HFFc6 (cell line): ENCODE results near the gene BACE2. TPM values are rescaled to one million over a fixed set of nuclear protein-coding genes. Genes with fewer than 3 reads are reported as not detected.

ENCODE experiments used
- DNase-seq: peaks from one replicate; pipeline ENCODE4 v3.0.0-alpha.2; 2018
- H3K27ac Mint-ChIP-seq: 2 replicates; pipeline ENCODE4 v1.8.0; 2020; ENCODE audit warnings: mild to moderate bottlenecking, mixed read lengths
- H3K27me3 Mint-ChIP-seq: 2 replicates; pipeline ENCODE4 v1.8.0; 2021; ENCODE audit warnings: mild to moderate bottlenecking, moderate library complexity, mixed read lengths; ENCODE audit not compliant: insufficient read depth
- H3K36me3 Mint-ChIP-seq: 2 replicates; pipeline ENCODE4 v1.8.0; 2021; ENCODE audit warnings: low read depth, mixed read lengths
- H3K4me1 Mint-ChIP-seq: 2 replicates; pipeline ENCODE4 v1.8.0; 2020; ENCODE audit warnings: low read depth, mixed read lengths
- H3K4me3 Mint-ChIP-seq: 2 replicates; pipeline ENCODE4 v1.8.0; 2020; ENCODE audit warnings: mild to moderate bottlenecking, moderate library complexity, mixed read lengths
- H3K9me3 Mint-ChIP-seq: 2 replicates; pipeline ENCODE4 v1.8.0; 2020; ENCODE audit warnings: mild to moderate bottlenecking, mixed read lengths
- CTCF ChIP-seq: fragments of 200-600 bp; sonication (generic); IDR thresholded peaks from 2 replicates; pipeline ENCODE4 v1.5.0; 2021; ENCODE audit warnings: antibody characterized with exemption, mild to moderate bottlenecking
- total RNA-seq, 6 experiments: library from RNA; stranded (reverse); fragmentation: NEBNext Ultra II Directional; extraction: Animal tissue kit (Norgen Biotek cat#: 25700); gene quantifications; 2 replicates in 1 of 6; 3 replicates in 5 of 6; pipeline ENCODE4 v1.2.3, GENCODE V29; 2021

BACE2 gene
- total RNA-seq, 6 experiments from 2014 or later = 2.8 to 13.2 (median 3.8) TPM

- Mint-ChIP-seq H3K27me3 (peaks cover 4% of the 10 kb centered on the region), H3K4me1 (no peaks in the 10 kb centered on the region)
- DNase-seq = no peak
These were observed 61.0 kb downstream of the BACE2 start for GRCh38 chr21:41228958-41229357.

GRCh38 chr21:41229509-41230248 is 61.7 kb downstream of the BACE2 start:
- DNase-seq = no peak
- TF ChIP-seq CTCF = no peak
- Mint-ChIP-seq H3K4me3 (no peak overlapping the region), H3K4me1 (no peaks in the 10 kb centered on the region), H3K27ac (no peak overlapping the region), H3K36me3 (no peaks in the 10 kb centered on the region; the same call in 1 of the 2 replicates), H3K9me3 (peaks cover 41% of the 10 kb centered on the region), H3K27me3 (peaks cover 4% of the 10 kb centered on the region)

More at GRCh38 chr21:41228958-41229357, 61.0 kb downstream of the BACE2 start:
- Mint-ChIP-seq H3K36me3 (no peaks in the 10 kb centered on the region; the same call in 1 of the 2 replicates), H3K9me3 (peaks cover 41% of the 10 kb centered on the region), H3K27ac (no peak overlapping the region), H3K4me3 (no peak overlapping the region)
- no peak for TF ChIP-seq CTCF

- Mint-ChIP-seq H3K4me1 (no peaks in the 10 kb centered on the region), H3K4me3 (no peak overlapping the region), H3K27ac (no peak overlapping the region), H3K9me3 (peaks cover 34% of the 10 kb centered on the region), H3K36me3 (no peaks in the 10 kb centered on the region; the same call in 1 of the 2 replicates), H3K27me3 (peaks cover 5% of the 10 kb centered on the region)
- TF ChIP-seq CTCF = no peak
- DNase-seq = no peak
These were observed 62.5 kb downstream of the BACE2 start for GRCh38 chr21:41230497-41230896.

- no peak overlapping the region for H3K27ac Mint-ChIP-seq
- no peak overlapping the region for H3K4me3 Mint-ChIP-seq
- no peaks in the 10 kb centered on the region for H3K4me1 Mint-ChIP-seq
- no peak for TF ChIP-seq CTCF
- H3K36me3 Mint-ChIP-seq = no peaks in the 10 kb centered on the region; the same call in 1 of the 2 replicates
- H3K27me3 Mint-ChIP-seq = peaks cover 5% of the 10 kb centered on the region
- DNase-seq = no peak
- peaks cover 31% of the 10 kb centered on the region for H3K9me3 Mint-ChIP-seq
These were observed 63.1 kb downstream of the BACE2 start for GRCh38 chr21:41231060-41231459.

GRCh38 chr21:41232013-41232412 is 64.1 kb downstream of the BACE2 start:
- Mint-ChIP-seq H3K4me3 (no peak overlapping the region), H3K27me3 (peaks cover 5% of the 10 kb centered on the region), H3K4me1 (no peaks in the 10 kb centered on the region), H3K27ac (no peak overlapping the region), H3K36me3 (no peaks in the 10 kb centered on the region; the same call in 1 of the 2 replicates), H3K9me3 (peaks cover 21% of the 10 kb centered on the region)
- no peak for DNase-seq
- no peak for TF ChIP-seq CTCF
